MCF 10A (cell line): ENCODE data around the gene BMP10. TPM values are rescaled to one million over a fixed set of nuclear protein-coding genes. Genes with fewer than 3 reads are reported as not detected.

Source experiments
- BruUV-seq: library from RNA; stranded (reverse); fragments of 400-500 nt; replicated peaks from 2 replicates; lab custom pipeline; 2021; lab: Mats Ljungman, UMichigan
- CTCF ChIA-PET: fragments of 300-600 bp; sonication (Branson Sonifier 250); formaldehyde crosslinking; extraction: SDS; loops from one replicate; lab custom pipeline; 2021; ENCODE audit warnings: antibody characterized with exemption, inconsistent platforms; lab: Yijun Ruan, JAX
- POLR2A ChIA-PET: fragments of 300-600, 350-650 bp; sonication (Branson Sonifier 250); formaldehyde crosslinking; extraction: SDS; loops from one replicate; lab custom pipeline; 2020; ENCODE audit warnings: antibody characterized with exemption, inconsistent platforms; lab: Yijun Ruan, JAX
- DNase-seq: peaks from one replicate; pipeline ENCODE4 v3.0.0-alpha.2; 2018; ENCODE audit not compliant: unreplicated experiment
- H3K27ac Mint-ChIP-seq: one replicate; pipeline ENCODE4 v1.8.0; 2022; ENCODE audit warnings: mild to moderate bottlenecking, low read depth, mixed read lengths; ENCODE audit not compliant: unreplicated experiment
- H3K27me3 Mint-ChIP-seq: one replicate; pipeline ENCODE4 v1.8.0; 2022; ENCODE audit warnings: mixed read lengths; ENCODE audit not compliant: insufficient read depth, unreplicated experiment
- H3K36me3 Mint-ChIP-seq: one replicate; pipeline ENCODE4 v1.8.0; 2022; ENCODE audit warnings: mild to moderate bottlenecking, moderate library complexity, mixed read lengths; ENCODE audit not compliant: insufficient read depth, unreplicated experiment
- H3K4me1 Mint-ChIP-seq: one replicate; pipeline ENCODE4 v1.8.0; 2022; ENCODE audit warnings: mixed read lengths; ENCODE audit not compliant: insufficient read depth, unreplicated experiment
- H3K4me3 Mint-ChIP-seq: one replicate; pipeline ENCODE4 v1.8.0; 2022; ENCODE audit warnings: mild to moderate bottlenecking, moderate library complexity, mixed read lengths; ENCODE audit not compliant: unreplicated experiment
- H3K9me3 Mint-ChIP-seq: one replicate; pipeline ENCODE4 v1.8.0; 2022; ENCODE audit warnings: mixed read lengths; ENCODE audit not compliant: unreplicated experiment
- intact Hi-C: fragments of 100-400 bp; cut with micrococcal nuclease; formaldehyde crosslinking; loops from 2 replicates; pipeline ENCODE4 v1.14.1; 2022
- total RNA-seq: library from RNA; stranded (reverse); gene quantifications from 2 replicates; pipeline ENCODE4 v1.2.3, GENCODE V29; 2022
- TF ChIP-seq, protein P1 (sequence below): fragments of 200-600 bp; IDR thresholded peaks from one replicate; pipeline ENCODE4 v1.8.0; 2022; ENCODE audit warnings: antibody characterized with exemption, mild to moderate bottlenecking; ENCODE audit not compliant: unreplicated experiment

Gene BMP10
- total RNA-seq, 1 experiment from 2014 or later = not detected

DNA sequence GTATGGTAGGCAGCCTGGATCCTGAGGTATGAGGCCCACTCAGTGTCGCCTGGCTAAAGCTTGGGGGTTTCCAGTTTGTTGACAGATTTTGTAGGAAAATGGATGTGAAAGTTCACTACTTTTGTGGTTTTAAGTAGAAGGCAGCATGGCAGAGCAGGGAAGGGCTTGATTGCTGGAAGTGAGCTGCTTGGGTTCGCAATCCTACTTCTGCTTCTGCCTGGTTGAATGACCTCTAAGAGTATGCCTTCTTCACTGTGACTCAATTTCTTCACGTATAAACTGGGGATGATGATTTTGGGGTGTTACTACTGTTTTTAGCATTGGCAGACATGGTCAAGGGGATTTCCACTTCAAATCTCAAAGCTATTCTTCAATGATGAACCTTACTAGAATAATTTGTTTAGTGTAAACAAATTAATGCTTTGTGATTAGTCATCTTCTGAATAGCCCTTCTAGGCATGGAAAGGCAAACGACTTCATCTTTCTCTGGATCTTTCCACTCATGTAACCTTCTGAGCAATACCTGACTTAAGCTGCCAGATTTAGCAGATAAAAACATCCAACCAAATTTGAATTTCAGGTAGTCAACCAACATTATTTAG is 13.2 kb downstream of the BMP10 start:
- Mint-ChIP-seq H3K4me1 (no peaks in the 10 kb centered on the region), H3K9me3 (no peaks in the 10 kb centered on the region), H3K27me3 (peaks cover 21% of the 10 kb centered on the region), H3K27ac (no peak overlapping the region), H3K36me3 (no peaks in the 10 kb centered on the region), H3K4me3 (no peak overlapping the region)
- ChIA-PET POLR2A (interaction anchor here (0.6 kb wide), 1 partner anchor 786 kb away, joined by 3 read pairs; the partner anchor contains the start of gene AAK1), CTCF (interaction anchor here (1.4 kb wide), 1 partner anchor 149 kb away, joined by 3 read pairs; no protein-coding TSS in a partner anchor)
- intact Hi-C loops = no loop called here
- BruUV-seq = no TSS peak
- no peak for DNase-seq
- TF ChIP-seq, protein P1, sequence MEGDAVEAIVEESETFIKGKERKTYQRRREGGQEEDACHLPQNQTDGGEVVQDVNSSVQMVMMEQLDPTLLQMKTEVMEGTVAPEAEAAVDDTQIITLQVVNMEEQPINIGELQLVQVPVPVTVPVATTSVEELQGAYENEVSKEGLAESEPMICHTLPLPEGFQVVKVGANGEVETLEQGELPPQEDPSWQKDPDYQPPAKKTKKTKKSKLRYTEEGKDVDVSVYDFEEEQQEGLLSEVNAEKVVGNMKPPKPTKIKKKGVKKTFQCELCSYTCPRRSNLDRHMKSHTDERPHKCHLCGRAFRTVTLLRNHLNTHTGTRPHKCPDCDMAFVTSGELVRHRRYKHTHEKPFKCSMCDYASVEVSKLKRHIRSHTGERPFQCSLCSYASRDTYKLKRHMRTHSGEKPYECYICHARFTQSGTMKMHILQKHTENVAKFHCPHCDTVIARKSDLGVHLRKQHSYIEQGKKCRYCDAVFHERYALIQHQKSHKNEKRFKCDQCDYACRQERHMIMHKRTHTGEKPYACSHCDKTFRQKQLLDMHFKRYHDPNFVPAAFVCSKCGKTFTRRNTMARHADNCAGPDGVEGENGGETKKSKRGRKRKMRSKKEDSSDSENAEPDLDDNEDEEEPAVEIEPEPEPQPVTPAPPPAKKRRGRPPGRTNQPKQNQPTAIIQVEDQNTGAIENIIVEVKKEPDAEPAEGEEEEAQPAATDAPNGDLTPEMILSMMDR = no peak

DNA sequence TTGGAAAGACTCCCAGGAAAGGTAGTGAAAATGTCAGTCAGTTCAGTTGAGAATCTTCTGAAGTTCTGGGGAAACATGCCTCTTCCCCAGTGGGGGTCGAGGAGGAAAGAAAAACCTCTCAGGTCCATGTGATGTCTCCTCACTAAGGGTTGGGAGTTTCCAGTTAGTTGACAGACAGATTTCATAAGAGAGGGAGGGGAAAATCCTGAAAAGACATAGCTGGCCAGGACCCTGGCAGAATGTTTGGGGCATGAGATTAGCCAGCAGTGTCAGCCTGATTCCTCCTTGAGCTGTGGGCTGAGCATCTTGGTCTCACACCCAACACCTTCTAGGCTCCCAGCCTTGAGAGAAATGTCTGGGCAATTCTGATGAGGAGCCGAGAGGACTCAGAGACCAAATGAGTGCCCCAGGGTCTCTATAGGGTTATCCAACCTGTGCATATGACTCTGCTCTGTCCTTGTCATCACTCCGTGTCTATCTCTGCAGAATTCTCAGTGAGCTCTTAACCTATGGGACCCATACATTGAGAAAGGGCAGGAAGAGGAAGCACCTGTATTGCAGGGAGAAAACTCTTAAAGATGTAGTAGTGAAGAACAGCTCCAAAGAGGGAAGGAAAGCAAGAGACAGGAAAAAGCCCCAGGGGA is 13.9 kb downstream of the BMP10 start:
- H3K4me3 Mint-ChIP-seq = no peak overlapping the region
- POLR2A ChIA-PET = interaction anchor here (0.6 kb wide), 1 partner anchor 786 kb away, joined by 3 read pairs; the partner anchor contains the start of gene AAK1
- no TSS peak for BruUV-seq
- CTCF ChIA-PET = interaction anchor here (1.4 kb wide), 1 partner anchor 148 kb away, joined by 3 read pairs; no protein-coding TSS in a partner anchor
- no peaks in the 10 kb centered on the region for H3K9me3 Mint-ChIP-seq
- TF ChIP-seq, protein P1 = no peak
- no peak for DNase-seq
- no peaks in the 10 kb centered on the region for H3K36me3 Mint-ChIP-seq
- peaks cover 21% of the 10 kb centered on the region for H3K27me3 Mint-ChIP-seq
- no peak overlapping the region for H3K27ac Mint-ChIP-seq
- intact Hi-C loops = no loop called here
- H3K4me1 Mint-ChIP-seq = no peaks in the 10 kb centered on the region

DNA sequence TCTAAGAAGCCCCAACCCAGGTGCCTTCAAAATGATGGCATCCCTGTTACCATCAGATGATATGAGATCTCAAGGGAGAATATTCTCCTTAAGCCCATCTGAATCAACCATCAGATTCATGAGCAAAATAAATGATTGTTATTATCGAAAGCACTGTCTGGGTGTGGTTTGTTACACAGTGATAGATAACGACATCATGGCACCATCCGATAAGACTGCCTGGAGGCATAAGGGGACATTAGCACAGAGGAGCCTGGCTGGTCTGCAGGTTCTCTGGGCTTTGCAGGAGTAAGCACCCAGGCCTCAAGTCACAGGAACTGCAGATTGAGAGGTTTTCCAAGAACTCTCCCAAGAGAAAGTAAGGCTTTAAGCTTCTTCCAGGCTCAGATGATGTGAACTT is 15.6 kb downstream of the BMP10 start:
- ChIA-PET CTCF (interaction anchor here (1.2 kb wide), 1 partner anchor 104 kb away, joined by 4 read pairs; no protein-coding TSS in a partner anchor), POLR2A (no interaction called here)
- H3K4me1 Mint-ChIP-seq = no peaks in the 10 kb centered on the region
- BruUV-seq = no TSS peak
- peaks cover 21% of the 10 kb centered on the region for H3K27me3 Mint-ChIP-seq
- intact Hi-C loops = no loop called here
- no peak overlapping the region for H3K4me3 Mint-ChIP-seq
- TF ChIP-seq, protein P1 = no peak
- no peak overlapping the region for H3K27ac Mint-ChIP-seq
- DNase-seq = no peak
- H3K36me3 Mint-ChIP-seq = no peaks in the 10 kb centered on the region
- H3K9me3 Mint-ChIP-seq = no peaks in the 10 kb centered on the region

GRCh38 chr2:68854476-68854875 is 16.7 kb downstream of the BMP10 start:
- intact Hi-C loops = no loop called here
- TF ChIP-seq, protein P1 = no peak
- POLR2A ChIA-PET = no interaction called here
- Mint-ChIP-seq H3K4me1 (no peaks in the 10 kb centered on the region), H3K9me3 (no peaks in the 10 kb centered on the region), H3K36me3 (no peaks in the 10 kb centered on the region), H3K27me3 (peaks cover 29% of the 10 kb centered on the region), H3K27ac (no peak overlapping the region), H3K4me3 (no peak overlapping the region)
- CTCF ChIA-PET = interaction anchor here (0.8 to 1.2 kb wide), 2 partner anchors 11 to 103 kb away, joined by 3 to 4 read pairs; no protein-coding TSS in a partner anchor
- no TSS peak for BruUV-seq
- DNase-seq = no peak
